IMR-90 (cell line): ENCODE results near the gene CXCL1. TPM values are rescaled to one million over a fixed set of nuclear protein-coding genes. Genes with fewer than 3 reads are reported as not detected.

ENCODE experiments used
- ATAC-seq: fragments of 200-7000 bp; cut with Tn5 transposase; 2 replicates; pipeline ENCODE4 v1.9.1; 2020; ENCODE audit warnings: low read depth, mild to moderate bottlenecking, moderate library complexity
- BruUV-seq: library from RNA; stranded (reverse); fragments of 400-500 nt; replicated peaks from 2 replicates; lab custom pipeline; 2021; lab: Mats Ljungman, UMichigan
- CTCF ChIA-PET: fragments of 300-600 bp; formaldehyde crosslinking; extraction: SDS; loops from one replicate; lab custom pipeline; 2021; ENCODE audit warnings: antibody characterized with exemption; lab: Yijun Ruan, JAX
- POLR2A ChIA-PET: fragments of 300-600 bp; sonication (Branson Sonifier 250); formaldehyde crosslinking; loops from one replicate; lab custom pipeline; 2022; ENCODE audit warnings: antibody characterized with exemption; ENCODE audit not compliant: unreplicated experiment; lab: Charles Lee
- DNase-seq: peaks from one replicate; pipeline ENCODE4 v3.0.0; 2013
- H2AFZ ChIP-seq: replicated peaks from 2 replicates; pipeline ENCODE3; 2013; ENCODE audit warnings: low read length, mild to moderate bottlenecking; ENCODE audit not compliant: poor library complexity
- H2AK5ac ChIP-seq: 2 replicates; pipeline ENCODE4 v1.6.1; 2013; ENCODE audit warnings: low read depth, low read length, inconsistent platforms
- H2AK9ac ChIP-seq: replicated peaks from 2 replicates; pipeline ENCODE3; 2013; ENCODE audit warnings: mild to moderate bottlenecking, low read depth, low read length, moderate library complexity; ENCODE audit not compliant: poor library complexity
- H2BK120ac ChIP-seq: 2 replicates; pipeline ENCODE4 v1.6.1; 2013; ENCODE audit warnings: low read depth, low read length, inconsistent platforms
- H2BK15ac ChIP-seq: 3 replicates; pipeline ENCODE4 v1.6.1; 2013; ENCODE audit warnings: low read depth, low read length, inconsistent platforms
- H2BK20ac ChIP-seq: 2 replicates; pipeline ENCODE4 v1.6.1; 2013; ENCODE audit warnings: low read depth, mild to moderate bottlenecking, inconsistent platforms, low read length, moderate library complexity
- H2BK5ac ChIP-seq: 2 replicates; pipeline ENCODE4 v1.6.1; 2013; ENCODE audit warnings: mild to moderate bottlenecking, low read depth, low read length, inconsistent platforms; ENCODE audit not compliant: poor library complexity, severe bottlenecking
- H3K14ac ChIP-seq: replicated peaks from 2 replicates; pipeline ENCODE4 v1.6.1; 2013; ENCODE audit warnings: low read depth, low read length, inconsistent platforms
- H3K18ac ChIP-seq: 2 replicates; pipeline ENCODE4 v1.6.1; 2013; ENCODE audit warnings: low read depth, low read length, control low read depth
- H3K23ac ChIP-seq: 2 replicates; pipeline ENCODE4 v1.6.1; 2013; ENCODE audit warnings: low read depth, low read length, inconsistent platforms
- H3K27ac ChIP-seq: 2 replicates; pipeline ENCODE4 v1.5.1; 2013; ENCODE audit warnings: mild to moderate bottlenecking, control low read depth, low read length; ENCODE audit not compliant: insufficient read depth
- H3K27me3 ChIP-seq: 2 replicates; pipeline ENCODE4 v1.6.1; 2013; ENCODE audit warnings: low read length; ENCODE audit not compliant: control insufficient read depth, insufficient read depth
- H3K36me3 ChIP-seq: 2 replicates; pipeline ENCODE4 v1.6.1; 2013; ENCODE audit warnings: low read length, mixed read lengths; ENCODE audit not compliant: control insufficient read depth, insufficient read depth
- H3K4ac ChIP-seq: 2 replicates; pipeline ENCODE4 v1.6.1; 2013; ENCODE audit warnings: low read depth, low read length, inconsistent platforms
- H3K4me1 ChIP-seq: 2 replicates; pipeline ENCODE4 v1.6.1; 2013; ENCODE audit warnings: low read length, mixed read lengths; ENCODE audit not compliant: control insufficient read depth, insufficient read depth
- H3K4me2 ChIP-seq: 2 replicates; pipeline ENCODE4 v1.6.1; 2013; ENCODE audit warnings: low read depth, mild to moderate bottlenecking, control low read depth, low read length, moderate library complexity
- H3K4me3 ChIP-seq: 2 replicates; pipeline ENCODE4 v1.5.1; 2013; ENCODE audit warnings: low read depth, mild to moderate bottlenecking, control low read depth, low read length, moderate library complexity; ENCODE audit not compliant: insufficient read depth
- H3K56ac ChIP-seq: 2 replicates; pipeline ENCODE4 v1.6.1; 2013; ENCODE audit warnings: low read length, inconsistent platforms; ENCODE audit not compliant: insufficient read depth; ENCODE audit errors: extremely low read depth
- H3K79me1 ChIP-seq, 2 experiments: 2 replicates each; pipeline ENCODE4 v1.6.1; 2013; ENCODE audit warnings: low read length in 2 of 2, inconsistent platforms in 1 of 2, low read depth in 1 of 2
- H3K9ac ChIP-seq: 2 replicates; pipeline ENCODE4 v1.6.1; 2013; ENCODE audit warnings: low read depth, low read length, control low read depth
- H3K9me1 ChIP-seq: 2 replicates; pipeline ENCODE4 v1.6.1; 2013; ENCODE audit warnings: low read length, inconsistent platforms; ENCODE audit not compliant: insufficient read depth
- H3K9me3 ChIP-seq: 2 replicates; pipeline ENCODE4 v1.6.1; 2013; ENCODE audit warnings: low read length; ENCODE audit not compliant: control insufficient read depth, insufficient read depth
- H4K20me1 ChIP-seq: 2 replicates; pipeline ENCODE4 v1.6.1; 2013; ENCODE audit warnings: low read length, inconsistent platforms; ENCODE audit not compliant: insufficient read depth
- H4K5ac ChIP-seq: 2 replicates; pipeline ENCODE4 v1.6.1; 2013; ENCODE audit warnings: mild to moderate bottlenecking, low read depth, low read length, control low read depth
- H4K8ac ChIP-seq, 2 experiments: 2 replicates each; pipeline ENCODE4 v1.6.1; 2013; ENCODE audit warnings: low read depth in 2 of 2, low read length in 2 of 2, control low read depth in 1 of 2, inconsistent platforms in 1 of 2
- H4K91ac ChIP-seq: 2 replicates; pipeline ENCODE4 v1.6.1; 2013; ENCODE audit warnings: low read depth, low read length, inconsistent platforms; ENCODE audit not compliant: insufficient read depth
- BHLHE40 ChIP-seq: fragments of 150-350 bp; IDR thresholded peaks from 2 replicates; pipeline ENCODE4 v1.6.1; 2016; ENCODE audit warnings: mild to moderate bottlenecking, low read depth, low read length
- CHD1 ChIP-seq: IDR thresholded peaks from 2 replicates; pipeline ENCODE4 v1.6.1; 2012; ENCODE audit warnings: low read depth, low read length, improper control_type of control experiment
- CTCF ChIP-seq: conservative IDR thresholded peaks from 2 replicates; pipeline ENCODE4 v1.5.1; 2012; ENCODE audit warnings: mild to moderate bottlenecking, low read depth, low read length, improper control_type of control experiment
- ELK1 ChIP-seq: fragments of 150-350 bp; IDR thresholded peaks from 2 replicates; pipeline ENCODE4 v1.6.1; 2016; ENCODE audit warnings: low read depth, mild to moderate bottlenecking, low read length, moderate library complexity, borderline replicate concordance
- FOS ChIP-seq: fragments of 150-350 bp; IDR thresholded peaks from 2 replicates; pipeline ENCODE4 v1.6.1; 2016; ENCODE audit warnings: low read depth, low read length
- MAFK ChIP-seq: IDR thresholded peaks from 2 replicates; pipeline ENCODE4 v1.6.1; 2012; ENCODE audit warnings: low read depth, low read length, improper control_type of control experiment
- MAZ ChIP-seq: IDR thresholded peaks from 2 replicates; pipeline ENCODE4 v1.6.1; 2012; ENCODE audit warnings: low read depth, mild to moderate bottlenecking, low read length, improper control_type of control experiment, moderate library complexity, borderline replicate concordance
- MXI1 ChIP-seq: IDR thresholded peaks from 2 replicates; pipeline ENCODE4 v1.6.1; 2012; ENCODE audit warnings: low read depth, mild to moderate bottlenecking, low read length, moderate library complexity, borderline replicate concordance
- NFE2L2 ChIP-seq: fragments of 150-350 bp; IDR thresholded peaks from 2 replicates; pipeline ENCODE4 v1.6.1; 2016; ENCODE audit warnings: low read depth, mild to moderate bottlenecking, low read length
- POLR2A ChIP-seq: IDR thresholded peaks from 2 replicates; pipeline ENCODE4 v1.6.1; 2012; ENCODE audit warnings: mild to moderate bottlenecking, low read depth, low read length
- RAD21 ChIP-seq: IDR thresholded peaks from 2 replicates; pipeline ENCODE4 v1.6.1; 2012; ENCODE audit warnings: low read length, improper control_type of control experiment
- RCOR1 ChIP-seq: IDR thresholded peaks from 2 replicates; pipeline ENCODE4 v1.6.1; 2012; ENCODE audit warnings: mild to moderate bottlenecking, low read length, improper control_type of control experiment; ENCODE audit not compliant: insufficient replicate concordance
- RFX5 ChIP-seq: IDR thresholded peaks from 2 replicates; pipeline ENCODE4 v1.8.0; 2012; ENCODE audit warnings: low read depth, mild to moderate bottlenecking, low read length, moderate library complexity
- SMC3 ChIP-seq: fragments of 150-350 bp; IDR thresholded peaks from 2 replicates; pipeline ENCODE4 v1.6.1; 2016; ENCODE audit warnings: low read depth, mild to moderate bottlenecking, antibody characterized with exemption, low read length, moderate library complexity
- USF2 ChIP-seq: fragments of 150-350 bp; IDR thresholded peaks from 2 replicates; pipeline ENCODE4 v1.6.1; 2017; ENCODE audit warnings: mild to moderate bottlenecking, antibody characterized with exemption, low read length, low read depth
- WGBS, 2 experiments: methylation state at CpG; one replicate each; pipeline versions ENCODE4 v1.1.5 to v1.1.7; 2013; ENCODE audit warnings: missing lambda C conversion rate in 2 of 2; ENCODE audit not compliant: insufficient read length in 1 of 2; ENCODE audit errors: extremely low coverage in 2 of 2; 5-methylcytosine and 5-hydroxymethylcytosine counted together
- dilution Hi-C: fragments of 300-500 bp; cut with HindIII; formaldehyde crosslinking; loops from one replicate; pipeline ENCODE4 v1.14.3; 2018; ENCODE audit warnings: low sequenced_read_pairs; ENCODE audit not compliant: unreplicated experiment
- in situ Hi-C: fragments of 300-500 bp; cut with MboI; formaldehyde crosslinking; loops from 3 replicates; pipeline ENCODE4 v1.14.3; 2019; ENCODE audit warnings: low sequenced_read_pairs, inconsistent platforms, mixed read lengths
- intact Hi-C: fragments of 100-400 bp; cut with micrococcal nuclease; formaldehyde crosslinking; loops from 2 replicates; pipeline ENCODE4 v1.10.0; 2022
- polyA plus RNA-seq, 3 experiments: library from polyadenylated mRNA; depleted of rRNA; stranded (reverse); fragments of >200 nt; gene quantifications; 2 replicates each; pipeline ENCODE4 v1.2.3, GENCODE V29; 2012; ENCODE audit warnings: low replicate concordance in 1 of 3
- total RNA-seq: library from RNA; depleted of rRNA; stranded (reverse); fragments of >200 nt; gene quantifications from 2 replicates; pipeline ENCODE4 v1.2.3, GENCODE V29; 2012

Gene CXCL1
- total and polyA plus RNA-seq, 2 of the 4 experiments (the other 2 are of a cell fraction): 2.0 TPM; not detected in 1

GRCh38 chr4:73872316-73873108, 3.3 kb downstream of the CXCL1 start:
- no peak overlapping the region for H3K4me3 ChIP-seq
- no peak overlapping the region for H2BK120ac ChIP-seq
- no peaks in the 10 kb centered on the region for H3K9me1 ChIP-seq
- no peaks in the 10 kb centered on the region; the same call in 1 of the 2 replicates for H3K9me3 ChIP-seq
- no peak overlapping the region for H3K4ac ChIP-seq
- no peak overlapping the region for H2AFZ ChIP-seq
- BruUV-seq: no TSS peak
- H3K9ac ChIP-seq: no peak overlapping the region
- no peak overlapping the region for H2BK20ac ChIP-seq
- H2BK5ac ChIP-seq: no peak overlapping the region
- no peaks in the 10 kb centered on the region for H4K20me1 ChIP-seq
- intact Hi-C loops: no loop called here
- ChIA-PET CTCF (no interaction called here), POLR2A (no interaction called here)
- no peak overlapping the region for H2AK9ac ChIP-seq
- no peak overlapping the region; the same call in 2 of the 3 replicates for H2BK15ac ChIP-seq
- in situ Hi-C loops: no loop called here
- no peak overlapping the region for H3K27ac ChIP-seq
- no peak overlapping the region; the same call in 1 of the 2 replicates for H4K91ac ChIP-seq
- dilution Hi-C loops: no loop called here
- ATAC-seq (no peak), DNase-seq (no peak)
- no CpG with 5 or more reads among the region's 2 CpGs for WGBS, 2 experiments
- peaks cover 3% of the 10 kb centered on the region; the same call in 1 of the 2 replicates for H3K4me1 ChIP-seq
- H3K18ac ChIP-seq: no peak overlapping the region
- H2AK5ac ChIP-seq: no peak overlapping the region
- no peaks in the 10 kb centered on the region for H3K79me1 ChIP-seq
- no peaks in the 10 kb centered on the region for H3K36me3 ChIP-seq
- H4K8ac ChIP-seq: no peak overlapping the region
- H3K23ac ChIP-seq: no peak overlapping the region
- H3K14ac ChIP-seq: no peak overlapping the region
- H3K4me2 ChIP-seq: no peak overlapping the region
- no peak overlapping the region for H3K56ac ChIP-seq
- peaks cover 49% of the 10 kb centered on the region for H3K27me3 ChIP-seq
- H4K5ac ChIP-seq: no peak overlapping the region
- no peak for TF ChIP-seq SMC3
- TF ChIP-seq NFE2L2: no peak
- no peak for TF ChIP-seq MAZ
- TF ChIP-seq CTCF: no peak
- no peak for TF ChIP-seq RAD21
- TF ChIP-seq CHD1: no peak
- TF ChIP-seq RCOR1: no peak
- no peak for TF ChIP-seq BHLHE40
- TF ChIP-seq USF2: no peak
- TF ChIP-seq RFX5: no peak
- TF ChIP-seq MXI1: no peak
- no peak for TF ChIP-seq FOS
- no peak for TF ChIP-seq MAFK
- TF ChIP-seq POLR2A: no peak
- TF ChIP-seq ELK1: no peak
